HUES64 (cell line): Measurements from ENCODE around the gene HYDIN.
"Not testable (repeated sequence)": the region's sequence is repeated elsewhere in the genome, so short reads cannot be mapped to it uniquely, and the experiment has no call there.

Source experiments
- H3K27ac ChIP-seq: 2 replicates; pipeline ENCODE4 v1.7.0; 2013; ENCODE audit warnings: low read depth, low read length, inconsistent platforms
- H3K27me3 ChIP-seq: 2 replicates; pipeline ENCODE4 v1.6.1; 2013; ENCODE audit warnings: mild to moderate bottlenecking, low read length; ENCODE audit not compliant: insufficient read depth
- H3K36me3 ChIP-seq: 2 replicates; pipeline ENCODE4 v1.6.1; 2013; ENCODE audit warnings: mild to moderate bottlenecking, low read length; ENCODE audit not compliant: insufficient read depth
- H3K4me1 ChIP-seq: 2 replicates; pipeline ENCODE4 v1.6.1; 2013; ENCODE audit warnings: mild to moderate bottlenecking, low read length, moderate library complexity; ENCODE audit not compliant: insufficient read depth
- H3K4me3 ChIP-seq: 2 replicates; pipeline ENCODE4 v1.5.1; 2013; ENCODE audit warnings: mild to moderate bottlenecking, low read length, moderate library complexity
- H3K9ac ChIP-seq: 2 replicates; pipeline ENCODE4 v1.6.1; 2013; ENCODE audit warnings: mild to moderate bottlenecking, low read depth, low read length
- H3K9me3 ChIP-seq: 2 replicates; pipeline ENCODE4 v1.6.1; 2013; ENCODE audit warnings: low read depth, low read length; ENCODE audit not compliant: insufficient read depth
- WGBS: fragments of 150-250, 120-280 bp; methylation state at CpG from one replicate; pipeline ENCODE4 v1.1.7; 2013; ENCODE audit warnings: missing lambda C conversion rate; 5-methylcytosine and 5-hydroxymethylcytosine counted together

The HYDIN gene

GRCh38 chr16:71105881-71106280 is 124.6 kb downstream of the HYDIN start:
- not testable (repeated sequence) for H3K27ac ChIP-seq, H3K36me3 ChIP-seq, H3K9ac ChIP-seq, H3K4me3 ChIP-seq, H3K27me3 ChIP-seq, H3K4me1 ChIP-seq, H3K9me3 ChIP-seq

GRCh38 chr16:71083573-71083972 is 146.9 kb downstream of the HYDIN start:
- 100% methylated on average over 3 of the region's 6 CpGs for WGBS
- not testable (repeated sequence) for H3K9ac ChIP-seq, H3K9me3 ChIP-seq, H3K36me3 ChIP-seq, H3K27ac ChIP-seq, H3K4me3 ChIP-seq, H3K4me1 ChIP-seq, H3K27me3 ChIP-seq

GRCh38 chr16:71080777-71081176 is 149.7 kb downstream of the HYDIN start:
- not testable (repeated sequence) for H3K9me3 ChIP-seq, H3K27ac ChIP-seq, H3K9ac ChIP-seq, H3K4me1 ChIP-seq, H3K27me3 ChIP-seq, H3K36me3 ChIP-seq, H3K4me3 ChIP-seq
- 33% methylated on average over 1 of the region's 1 CpG for WGBS

GRCh38 chr16:71080262-71080661 is 150.3 kb downstream of the HYDIN start:
- H3K9ac ChIP-seq, H3K27ac ChIP-seq, H3K4me1 ChIP-seq, H3K36me3 ChIP-seq, H3K27me3 ChIP-seq, H3K9me3 ChIP-seq, H3K4me3 ChIP-seq: not testable (repeated sequence)
- no CpG with 5 or more reads among the region's 1 CpG for WGBS

- H3K9me3 ChIP-seq, H3K9ac ChIP-seq, H3K27me3 ChIP-seq, H3K4me3 ChIP-seq, H3K36me3 ChIP-seq, H3K27ac ChIP-seq, H3K4me1 ChIP-seq: not testable (repeated sequence)
- no CpG with 5 or more reads among the region's 1 CpG for WGBS
Observed at GRCh38 chr16:71070651-71071050, 159.9 kb downstream of the HYDIN start.

GRCh38 chr16:71069842-71070241 is 160.7 kb downstream of the HYDIN start:
- not testable (repeated sequence) for H3K27ac ChIP-seq, H3K9me3 ChIP-seq, H3K9ac ChIP-seq, H3K36me3 ChIP-seq, H3K27me3 ChIP-seq, H3K4me3 ChIP-seq, H3K4me1 ChIP-seq
- WGBS, result 84% methylated on average over 3 of the region's 4 CpGs

GRCh38 chr16:71053897-71054609 is 176.5 kb downstream of the HYDIN start:
- not testable (repeated sequence) for H3K36me3 ChIP-seq, H3K4me1 ChIP-seq, H3K9ac ChIP-seq, H3K27ac ChIP-seq, H3K27me3 ChIP-seq, H3K9me3 ChIP-seq, H3K4me3 ChIP-seq
- no CpG with 5 or more reads among the region's 3 CpGs for WGBS

- not testable (repeated sequence) for H3K9me3 ChIP-seq, H3K36me3 ChIP-seq, H3K9ac ChIP-seq, H3K27me3 ChIP-seq, H3K4me3 ChIP-seq, H3K27ac ChIP-seq, H3K4me1 ChIP-seq
- no CpG with 5 or more reads among the region's 2 CpGs for WGBS
Observed at GRCh38 chr16:71050307-71050706, 180.2 kb downstream of the HYDIN start.

GRCh38 chr16:71039368-71040111 is 191.0 kb downstream of the HYDIN start:
- 98% methylated on average over 8 of the region's 11 CpGs for WGBS
- not testable (repeated sequence) for H3K27me3 ChIP-seq

GRCh38 chr16:71038421-71038820 is 192.1 kb downstream of the HYDIN start:
- H3K4me3 ChIP-seq, H3K9me3 ChIP-seq, H3K9ac ChIP-seq, H3K27ac ChIP-seq, H3K27me3 ChIP-seq, H3K4me1 ChIP-seq, H3K36me3 ChIP-seq: not testable (repeated sequence)
- WGBS, result 89% methylated on average over 1 of the region's 4 CpGs

More at GRCh38 chr16:71039368-71040111, 191.0 kb downstream of the HYDIN start:
- H3K4me1 ChIP-seq, H3K9ac ChIP-seq, H3K4me3 ChIP-seq, H3K27ac ChIP-seq, H3K36me3 ChIP-seq, H3K9me3 ChIP-seq: not testable (repeated sequence)

GRCh38 chr16:71037987-71038386 is 192.5 kb downstream of the HYDIN start:
- not testable (repeated sequence) for H3K4me1 ChIP-seq, H3K9me3 ChIP-seq, H3K4me3 ChIP-seq, H3K27me3 ChIP-seq, H3K9ac ChIP-seq, H3K27ac ChIP-seq, H3K36me3 ChIP-seq
- WGBS, result 78% methylated on average over 2 of the region's 6 CpGs
